Activated CD4-positive, alpha-beta T cell treated with anti-CD3 and anti-CD28 coated beads, Interleukin-2, amount 50 U/mL, for 1 hour (primary cell): ENCODE data around the gene HIVEP1.
"Not testable (repeated sequence)": the region's sequence is repeated elsewhere in the genome, so short reads cannot be mapped to it uniquely, and the experiment has no call there.

Source experiments
- DNase-seq: peaks from one replicate; pipeline ENCODE4 v3.0.0-alpha.2; 2020

Gene HIVEP1

DNA sequence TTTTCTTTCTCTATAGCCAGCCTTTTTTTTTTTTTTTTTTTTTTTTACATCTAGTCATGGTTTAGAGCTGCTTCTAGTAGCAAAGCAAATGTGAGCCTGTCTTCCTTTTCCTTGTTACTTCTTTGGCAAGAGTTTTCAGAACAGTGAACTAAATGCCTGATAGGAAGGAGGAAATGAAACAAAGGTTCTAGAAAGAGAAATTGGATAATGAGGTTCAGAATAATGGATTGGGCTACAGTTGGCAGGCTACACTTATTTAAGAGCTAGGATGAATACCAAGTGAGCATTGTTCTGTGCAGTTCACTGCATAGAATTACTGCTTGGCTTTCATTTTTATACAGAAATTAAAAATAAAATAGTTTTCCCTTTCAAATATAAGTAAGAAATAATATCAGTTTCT, 78.6 kb downstream of the HIVEP1 start:
- DNase-seq = no peak

GRCh38 chr6:12092762-12093161, 80.7 kb downstream of the HIVEP1 start:
- no peak for DNase-seq

DNA sequence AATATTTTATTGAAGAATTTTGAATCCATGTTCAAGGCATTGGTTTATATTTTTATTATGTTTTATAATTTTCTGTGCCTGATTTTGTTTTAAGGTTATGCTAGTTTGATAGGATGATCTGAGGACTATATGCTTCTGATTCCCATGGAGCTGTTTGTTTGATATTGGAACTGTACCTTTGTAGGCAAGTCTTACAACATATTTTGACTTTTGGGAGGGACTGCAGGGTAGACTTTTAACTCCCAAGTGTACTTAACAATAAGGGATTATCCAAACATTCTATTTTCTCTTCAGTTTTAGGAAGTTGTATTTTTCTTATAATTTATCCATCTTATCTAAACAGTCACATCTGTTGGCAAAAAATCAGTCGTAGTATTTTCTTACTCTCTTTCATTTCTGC, 82.6 kb downstream of the HIVEP1 start:
- no peak for DNase-seq

GRCh38 chr6:12096342-12096741, 84.2 kb downstream of the HIVEP1 start:
- DNase-seq = no peak

DNA sequence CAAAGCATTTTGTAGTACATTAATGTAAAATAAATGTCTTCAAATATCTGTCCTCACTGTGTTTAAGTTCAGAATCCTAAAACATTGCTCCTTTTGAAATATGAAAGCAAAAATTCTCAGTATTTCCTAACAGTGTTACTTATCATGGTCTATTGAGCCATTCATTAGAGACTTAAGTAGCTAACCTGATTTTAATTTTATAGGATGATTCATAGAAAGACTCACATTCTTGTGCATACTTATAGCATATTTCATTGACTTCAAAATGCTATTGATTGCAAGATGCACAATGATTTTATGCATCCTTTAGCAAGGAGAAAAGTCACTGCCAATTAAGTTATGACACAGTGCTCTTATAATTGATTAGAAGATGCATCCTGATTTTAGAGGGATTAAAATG, 85.7 kb downstream of the HIVEP1 start:
- no peak for DNase-seq

DNA sequence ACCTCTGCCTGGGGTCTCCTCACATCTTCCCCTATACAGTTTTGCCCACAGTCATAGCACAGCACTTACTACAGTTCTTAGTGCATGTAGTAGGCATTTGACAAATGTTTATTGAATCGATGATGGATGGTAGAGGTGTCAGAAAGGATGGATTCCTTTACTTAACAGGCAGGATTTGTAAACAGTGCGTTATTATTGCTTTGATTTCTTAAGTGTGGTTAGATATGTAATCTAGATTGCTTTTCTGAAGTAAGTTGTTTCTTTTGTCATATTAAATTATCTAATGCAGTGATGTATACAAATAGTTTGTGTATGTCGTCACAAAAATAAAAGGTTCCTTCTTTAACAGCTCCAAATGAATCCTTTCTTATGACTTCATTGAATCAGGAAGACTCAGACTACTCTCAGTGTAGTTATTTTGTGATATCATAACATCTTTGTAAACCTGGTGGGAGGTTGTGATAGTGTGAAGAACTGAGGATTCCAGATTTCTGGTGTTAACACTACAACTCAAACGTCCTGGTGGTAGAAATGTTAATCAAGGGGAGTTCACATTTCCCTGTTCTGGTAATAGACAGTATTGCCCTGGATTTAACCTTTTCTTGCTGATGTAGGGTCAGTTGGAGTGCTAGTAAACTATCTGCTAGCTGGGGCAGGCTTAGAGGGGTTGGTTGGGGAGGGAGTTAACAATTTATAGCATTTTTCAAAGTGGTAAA, 87.7 kb downstream of the HIVEP1 start:
- no peak for DNase-seq

GRCh38 chr6:12101048-12101447, 88.9 kb downstream of the HIVEP1 start:
- no peak for DNase-seq

DNA sequence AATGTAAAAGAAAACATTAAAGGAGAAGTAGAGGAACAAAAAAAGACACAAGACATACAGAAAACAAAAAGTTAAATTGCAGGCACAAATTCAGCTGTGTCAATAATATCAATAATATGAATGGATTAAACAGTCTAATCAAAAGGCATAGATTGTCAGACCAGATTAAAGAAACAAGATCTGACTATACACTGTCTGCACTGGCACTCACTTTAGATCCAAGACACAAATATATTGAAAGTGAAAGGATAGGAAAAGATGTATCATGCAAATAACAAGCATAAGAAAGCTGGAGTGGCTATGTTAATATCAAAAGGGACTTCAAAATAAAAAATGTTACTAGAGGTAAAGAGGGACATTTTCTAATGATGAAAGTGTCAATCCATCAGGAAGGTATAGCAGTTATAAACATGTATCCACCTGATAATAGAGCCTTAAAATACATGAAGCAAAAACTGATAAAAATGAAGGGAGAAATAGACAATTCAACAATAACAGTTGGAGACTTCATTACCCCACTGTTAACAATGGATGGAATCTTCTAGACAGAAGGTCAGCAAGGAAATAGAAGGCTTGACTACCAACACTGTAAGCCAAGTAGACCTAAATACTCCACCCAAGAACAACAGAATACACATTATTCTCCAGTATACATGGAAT, 89.7 kb downstream of the HIVEP1 start:
- DNase-seq = no peak

- no peak for DNase-seq
Observed at GRCh38 chr6:12102350-12102749, 90.2 kb downstream of the HIVEP1 start.

GRCh38 chr6:12103158-12103557, 91.0 kb downstream of the HIVEP1 start:
- DNase-seq = no peak

GRCh38 chr6:12105271-12105670, 93.2 kb downstream of the HIVEP1 start:
- no peak for DNase-seq

- not testable (repeated sequence) for DNase-seq
Observed at GRCh38 chr6:12108376-12108775, 96.3 kb downstream of the HIVEP1 start.

- DNase-seq = no peak
Observed at GRCh38 chr6:12110523-12111362, 98.6 kb downstream of the HIVEP1 start.

GRCh38 chr6:12111363-12111670, 99.2 kb downstream of the HIVEP1 start:
- DNase-seq = no peak

- DNase-seq = no peak
Observed at GRCh38 chr6:12112540-12113189, 100.6 kb downstream of the HIVEP1 start.

DNA sequence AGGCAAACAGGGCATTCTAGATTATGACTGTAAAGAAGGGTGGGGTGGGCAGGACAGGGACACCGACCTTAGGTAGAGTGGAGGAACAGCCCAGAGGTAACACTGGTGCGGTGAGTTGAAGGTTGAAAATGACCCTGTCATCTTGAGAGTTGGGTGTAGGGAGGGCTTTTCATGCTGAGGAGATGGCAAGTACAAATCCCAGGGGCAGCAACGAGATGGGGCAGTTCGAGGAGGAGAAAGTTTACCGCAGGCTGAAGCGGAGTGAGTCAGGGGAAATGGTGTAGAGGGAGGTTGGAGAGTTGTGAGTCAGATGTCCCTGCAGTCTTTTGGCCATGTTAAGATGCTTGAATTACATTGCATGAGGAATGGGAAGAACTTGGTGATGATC, 101.1 kb downstream of the HIVEP1 start:
- DNase-seq = no peak

GRCh38 chr6:12114055-12114503, 102.0 kb downstream of the HIVEP1 start:
- no peak for DNase-seq

DNA sequence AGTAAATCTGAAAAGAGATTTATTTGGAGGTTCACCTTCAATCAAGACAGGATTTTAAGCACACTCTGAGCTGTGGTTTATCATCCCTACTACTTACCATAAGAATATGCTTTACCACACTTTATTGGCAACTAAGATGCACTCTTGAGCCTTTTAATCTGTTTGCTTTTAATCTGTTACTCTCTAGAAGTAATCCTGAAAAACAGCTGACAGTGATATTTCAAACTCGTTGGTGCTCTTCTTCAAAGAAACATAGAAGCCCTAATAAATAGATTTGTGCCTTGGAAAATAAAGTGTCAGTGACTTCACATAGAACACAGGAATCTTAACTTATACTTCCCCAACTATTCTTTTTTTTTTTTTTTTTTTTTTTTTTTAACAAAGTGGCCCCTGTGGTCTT, 102.9 kb downstream of the HIVEP1 start:
- DNase-seq = no peak

GRCh38 chr6:12115492-12115891, 103.4 kb downstream of the HIVEP1 start:
- no peak for DNase-seq

DNA sequence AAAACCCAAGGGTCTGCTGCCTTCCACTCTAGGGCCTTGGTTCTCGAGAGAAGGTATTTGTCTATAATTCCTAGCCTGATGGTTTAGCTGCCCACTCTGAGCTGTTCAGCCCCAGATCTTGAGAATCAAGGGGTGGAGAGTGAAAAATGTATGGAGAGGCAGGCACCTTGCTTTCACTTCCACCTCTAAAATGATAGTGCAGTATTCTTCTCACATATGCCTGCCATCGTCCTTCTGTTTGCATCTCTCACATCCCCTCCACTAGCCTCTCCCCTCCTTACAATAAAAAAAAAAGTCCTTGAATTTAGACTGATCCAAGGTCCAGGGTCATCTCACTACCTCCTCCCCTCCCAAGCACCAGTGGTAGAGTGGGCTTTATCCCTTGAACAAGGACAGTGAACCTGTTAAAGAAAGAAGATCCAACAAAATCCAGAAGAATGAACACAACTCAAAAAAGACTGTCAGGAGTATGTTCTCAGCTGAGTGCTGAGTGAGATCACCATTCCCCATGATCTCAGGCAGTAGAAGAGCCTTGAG, 104.2 kb downstream of the HIVEP1 start:
- DNase-seq = no peak

- DNase-seq = no peak
Observed at GRCh38 chr6:12116978-12117377, 104.9 kb downstream of the HIVEP1 start.

GRCh38 chr6:12118607-12119006, 106.5 kb downstream of the HIVEP1 start:
- no peak for DNase-seq

DNA sequence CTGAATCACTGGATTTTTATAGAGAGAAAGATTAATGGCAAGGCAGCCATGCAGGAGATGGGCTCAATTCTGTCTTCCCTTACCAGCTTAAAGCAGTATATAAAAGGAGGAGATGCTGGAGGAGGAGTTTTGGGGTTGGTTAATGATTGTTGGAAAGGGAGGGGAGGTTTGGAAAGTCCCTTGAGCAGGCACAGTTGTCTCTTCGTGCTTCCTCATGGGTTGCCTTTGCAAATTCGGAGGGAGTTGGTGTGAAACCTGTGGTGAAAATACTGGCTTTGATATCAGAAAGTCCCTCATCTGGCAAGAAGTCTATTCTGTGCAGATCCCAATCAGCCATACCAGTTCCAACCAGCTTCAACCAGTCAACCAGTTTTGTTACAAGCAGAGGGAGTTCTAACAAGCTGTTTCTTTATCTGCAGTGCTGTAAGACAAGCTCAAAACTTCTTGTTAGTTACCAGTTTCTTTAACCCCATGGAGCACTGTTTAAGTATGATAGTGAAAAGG, 107.0 kb downstream of the HIVEP1 start:
- DNase-seq = peak; percentile 24
